GM12864 (cell line): ENCODE measurements around the gene EFHC2.

Experiments
- DNase-seq: peaks from one replicate; pipeline ENCODE4 v3.0.0-alpha.2; 2011; ENCODE audit warnings: low read depth
- H3K4me3 ChIP-seq: 2 replicates; pipeline ENCODE4 v1.5.1; 2011; ENCODE audit warnings: mild to moderate bottlenecking, low read depth, low read length, control low read depth
- TF ChIP-seq, protein P1 (sequence below): IDR thresholded peaks from 2 replicates; pipeline ENCODE4 v1.5.1; 2011; ENCODE audit warnings: low read depth, mild to moderate bottlenecking, moderate library complexity, low read length, control low read depth, inconsistent platforms; ENCODE audit errors: missing control alignments

Gene EFHC2

DNA sequence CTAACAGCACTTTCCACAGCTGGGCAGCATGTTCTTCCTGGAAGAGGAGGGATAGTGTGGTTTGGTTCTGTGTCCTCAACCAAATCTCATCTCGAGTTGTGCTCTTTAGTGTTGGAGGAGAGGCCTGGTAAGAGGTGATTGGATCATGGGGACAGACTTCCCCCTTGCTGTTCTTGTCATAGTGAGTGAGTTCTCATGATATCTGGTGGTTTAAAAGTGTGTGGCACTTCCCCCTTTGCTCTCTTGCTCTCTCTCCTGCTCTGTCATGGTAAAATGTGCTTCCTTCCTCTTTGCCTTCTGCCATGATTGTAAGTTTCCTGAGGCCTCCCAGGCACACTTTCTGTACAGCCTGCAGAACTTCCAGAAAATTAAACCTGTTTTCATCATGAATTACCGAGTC, 236.6 kb downstream of the EFHC2 start:
- TF ChIP-seq, protein P1, sequence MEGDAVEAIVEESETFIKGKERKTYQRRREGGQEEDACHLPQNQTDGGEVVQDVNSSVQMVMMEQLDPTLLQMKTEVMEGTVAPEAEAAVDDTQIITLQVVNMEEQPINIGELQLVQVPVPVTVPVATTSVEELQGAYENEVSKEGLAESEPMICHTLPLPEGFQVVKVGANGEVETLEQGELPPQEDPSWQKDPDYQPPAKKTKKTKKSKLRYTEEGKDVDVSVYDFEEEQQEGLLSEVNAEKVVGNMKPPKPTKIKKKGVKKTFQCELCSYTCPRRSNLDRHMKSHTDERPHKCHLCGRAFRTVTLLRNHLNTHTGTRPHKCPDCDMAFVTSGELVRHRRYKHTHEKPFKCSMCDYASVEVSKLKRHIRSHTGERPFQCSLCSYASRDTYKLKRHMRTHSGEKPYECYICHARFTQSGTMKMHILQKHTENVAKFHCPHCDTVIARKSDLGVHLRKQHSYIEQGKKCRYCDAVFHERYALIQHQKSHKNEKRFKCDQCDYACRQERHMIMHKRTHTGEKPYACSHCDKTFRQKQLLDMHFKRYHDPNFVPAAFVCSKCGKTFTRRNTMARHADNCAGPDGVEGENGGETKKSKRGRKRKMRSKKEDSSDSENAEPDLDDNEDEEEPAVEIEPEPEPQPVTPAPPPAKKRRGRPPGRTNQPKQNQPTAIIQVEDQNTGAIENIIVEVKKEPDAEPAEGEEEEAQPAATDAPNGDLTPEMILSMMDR = no peak

GRCh38 chrX:44105228-44105913, 238.1 kb downstream of the EFHC2 start:
- TF ChIP-seq, protein P1 = no peak
- H3K4me3 ChIP-seq = no peak overlapping the region
- no peak for DNase-seq

More for the DNA sequence above, 236.6 kb downstream of the EFHC2 start:
- H3K4me3 ChIP-seq = no peak overlapping the region
- no peak for DNase-seq

- TF ChIP-seq, protein P1 = no peak
- no peak overlapping the region for H3K4me3 ChIP-seq
- DNase-seq = no peak
Measured at GRCh38 chrX:44104699-44105098, 238.8 kb downstream of the EFHC2 start.

DNA sequence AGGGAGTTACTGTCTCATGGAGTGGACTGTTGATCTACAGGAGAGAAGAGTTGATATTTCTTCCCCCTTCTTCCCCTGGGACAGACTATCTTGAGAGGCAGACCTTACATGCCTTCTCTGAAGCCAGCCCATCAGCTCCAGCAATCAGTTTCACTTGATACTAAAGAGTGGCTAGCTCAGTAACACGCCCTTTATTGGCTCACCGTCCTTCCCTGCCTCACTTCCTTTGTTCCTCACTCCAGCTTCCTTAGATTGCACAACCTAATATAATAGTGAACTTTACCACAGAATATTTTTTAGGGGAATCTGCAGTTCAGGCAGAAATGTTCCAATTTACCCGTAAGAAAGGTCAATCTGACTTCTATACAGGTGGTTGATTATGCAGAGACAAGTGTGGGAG, 242.2 kb downstream of the EFHC2 start:
- DNase-seq = no peak
- TF ChIP-seq, protein P1 = no peak
- no peak overlapping the region for H3K4me3 ChIP-seq

DNA sequence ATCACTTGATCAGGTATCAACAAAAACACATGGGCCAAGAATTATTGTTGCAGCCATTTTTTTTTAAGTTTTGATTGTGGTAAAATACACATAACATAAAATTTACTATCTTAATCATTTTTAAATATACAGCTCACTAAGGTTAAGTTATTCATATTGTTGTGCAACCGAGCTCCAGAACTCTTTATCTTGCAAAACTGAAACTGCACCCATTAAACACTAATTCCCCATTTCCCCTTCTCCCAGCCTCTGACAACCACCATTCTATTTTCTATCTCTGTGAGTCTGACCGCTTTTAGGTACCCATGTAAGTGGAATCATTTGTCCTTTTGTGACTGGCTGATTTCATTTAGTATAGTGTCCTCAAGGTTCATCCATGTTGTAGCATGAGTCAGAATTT, 244.1 kb downstream of the EFHC2 start:
- H3K4me3 ChIP-seq = no peak overlapping the region
- no peak for DNase-seq
- TF ChIP-seq, protein P1 = no peak
